ENCODE data around the gene COL5A1.

Gene COL5A1

DNA sequence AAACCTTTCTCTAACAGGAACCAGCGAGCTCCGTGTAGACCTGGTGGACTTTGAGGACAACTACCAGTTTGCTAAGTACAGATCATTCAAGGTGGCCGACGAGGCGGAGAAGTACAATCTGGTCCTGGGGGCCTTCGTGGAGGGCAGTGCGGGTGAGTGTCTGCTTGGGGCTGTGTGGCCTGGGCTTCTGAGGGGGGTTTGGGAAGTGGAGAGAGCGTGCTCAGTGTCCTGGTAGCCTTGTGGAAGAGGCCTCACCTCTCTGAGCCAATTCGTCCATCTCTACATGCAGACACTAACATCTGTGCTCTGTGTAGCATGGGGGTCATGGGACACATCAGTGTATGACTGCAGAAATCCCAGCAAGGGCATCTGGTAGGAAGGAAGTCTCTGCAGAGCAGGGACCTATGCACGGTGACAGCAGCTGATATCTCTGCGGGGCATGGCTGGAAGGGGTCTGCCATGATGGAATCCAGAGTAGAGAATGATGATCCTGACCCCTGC is 244.9 kb downstream of the COL5A1 start:
- DNase-seq: no peak

DNA sequence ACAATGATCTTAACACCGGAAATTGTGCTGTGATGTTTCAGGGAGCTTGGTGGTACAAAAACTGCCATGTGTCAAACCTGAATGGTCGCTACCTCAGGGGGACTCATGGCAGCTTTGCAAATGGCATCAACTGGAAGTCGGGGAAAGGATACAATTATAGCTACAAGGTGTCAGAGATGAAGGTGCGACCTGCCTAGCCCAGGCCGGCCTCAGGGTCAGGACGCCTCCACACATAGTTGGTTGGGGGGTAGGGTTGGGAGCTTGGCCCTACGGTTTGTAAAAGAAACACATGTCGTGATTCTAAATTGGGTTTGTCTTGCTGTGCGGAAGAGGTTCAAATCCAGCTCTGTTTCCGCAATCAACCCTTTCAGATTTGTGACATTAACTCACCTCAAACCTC is 245.6 kb downstream of the COL5A1 start:
- DNase-seq: no peak

DNA sequence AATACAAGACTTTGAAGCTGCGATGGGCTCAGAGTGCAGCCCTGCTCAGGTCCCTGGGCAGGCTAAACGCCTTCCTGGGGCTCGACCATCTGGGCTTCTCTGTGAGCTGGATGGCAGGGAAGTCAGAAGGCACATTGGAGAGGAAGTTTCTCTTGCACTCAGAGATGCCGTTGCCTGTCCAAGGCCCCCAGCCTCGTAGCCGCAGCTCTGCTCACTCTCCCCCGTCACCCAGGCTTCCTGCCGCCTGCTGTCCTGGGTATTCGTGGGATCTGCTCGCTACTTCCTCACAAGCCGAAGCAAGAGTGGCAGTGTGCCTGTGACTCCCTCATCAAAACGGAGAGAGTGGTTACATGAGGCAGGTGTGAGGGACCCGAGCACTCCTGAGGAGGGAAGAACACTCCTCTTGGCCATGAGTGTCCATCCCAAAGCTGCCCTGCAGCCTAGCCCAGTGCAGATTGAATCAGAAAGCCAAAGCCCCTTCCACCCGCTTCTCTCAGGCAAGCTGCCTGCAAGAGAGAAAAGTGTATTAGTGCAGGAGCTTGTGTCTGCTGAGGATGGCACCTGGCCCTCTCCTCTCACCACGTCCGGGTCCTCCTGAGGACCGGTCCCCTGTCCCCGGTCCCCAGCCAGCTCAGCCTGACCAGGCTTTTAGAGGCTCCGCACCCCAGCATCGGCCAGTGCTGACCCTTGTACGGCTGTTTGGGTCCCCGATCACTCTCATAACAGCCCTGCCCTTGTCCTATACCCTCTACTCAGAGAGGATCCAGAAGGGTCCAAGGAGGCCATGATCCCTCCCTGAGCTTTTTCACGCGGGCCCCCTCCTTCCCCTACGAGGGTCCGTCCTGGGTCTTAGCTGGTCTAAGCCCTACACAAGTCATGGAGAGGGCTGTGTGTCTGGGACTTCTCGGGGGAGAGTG is 246.3 kb downstream of the COL5A1 start:
- no peak for DNase-seq

DNA sequence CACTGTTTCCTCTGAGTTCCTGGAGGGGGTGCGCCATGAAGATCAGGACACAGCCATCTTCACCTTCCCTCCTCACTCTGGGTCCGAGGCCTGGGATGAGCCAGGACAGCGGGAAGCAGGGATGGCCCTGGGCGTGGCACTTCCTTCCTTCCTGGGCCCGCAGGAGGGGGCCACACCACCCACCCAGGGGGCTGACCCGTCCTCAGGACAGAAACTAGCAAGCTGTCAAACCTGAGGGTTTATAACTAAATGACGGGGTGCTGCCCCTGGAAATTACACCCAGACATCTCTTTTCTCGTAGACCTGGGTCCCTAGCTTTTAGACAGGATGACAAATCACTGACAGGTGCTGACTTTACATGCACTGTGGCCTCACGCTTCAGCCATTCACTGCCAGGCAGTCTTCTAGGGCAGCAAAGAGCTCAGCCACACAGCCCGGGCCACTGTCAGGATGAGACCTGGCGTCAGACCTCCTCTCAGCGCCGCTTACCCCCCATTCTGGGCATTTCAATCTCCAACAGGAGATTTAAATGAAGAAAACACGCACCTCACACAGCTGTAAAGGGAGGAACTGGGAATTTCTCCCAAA is 247.1 kb downstream of the COL5A1 start:
- no peak for DNase-seq

DNA sequence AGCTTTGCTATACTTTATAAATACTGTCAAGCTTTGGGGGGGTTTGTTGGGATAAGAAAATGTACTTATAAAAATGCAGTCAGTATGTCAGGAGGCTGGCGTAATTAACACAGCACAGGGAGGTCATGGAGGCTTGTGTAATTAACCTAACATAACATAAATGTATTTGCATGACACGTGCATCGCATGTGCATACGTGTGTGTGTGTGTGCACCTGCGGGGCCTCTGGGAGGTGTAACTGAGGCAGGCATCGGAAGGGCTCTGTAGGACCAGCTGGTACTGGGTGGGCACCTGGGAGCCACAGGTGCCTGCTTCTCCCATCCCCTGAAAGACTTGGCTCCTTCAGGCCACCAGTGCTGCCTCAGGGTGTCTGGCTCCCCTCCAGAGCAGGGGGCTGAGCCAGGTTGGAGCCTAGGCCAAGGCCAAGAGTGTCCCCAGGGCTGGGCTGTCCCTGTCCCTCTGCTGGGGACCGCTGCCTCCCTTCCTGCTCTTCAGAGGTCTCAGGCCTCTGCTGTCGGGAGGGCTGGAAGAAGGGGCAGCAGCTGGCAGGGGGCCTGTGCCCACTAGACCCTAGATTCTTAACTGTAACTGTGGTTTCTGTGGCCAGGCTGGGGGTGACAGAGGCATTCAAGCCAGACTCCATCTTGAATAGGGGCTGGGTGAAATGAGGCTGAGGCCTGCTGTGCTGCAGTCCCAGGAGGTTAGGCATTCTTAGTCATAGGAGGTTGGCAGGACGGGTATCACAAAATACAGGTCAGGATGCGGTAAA is 248.0 kb downstream of the COL5A1 start:
- DNase-seq: no peak

DNA sequence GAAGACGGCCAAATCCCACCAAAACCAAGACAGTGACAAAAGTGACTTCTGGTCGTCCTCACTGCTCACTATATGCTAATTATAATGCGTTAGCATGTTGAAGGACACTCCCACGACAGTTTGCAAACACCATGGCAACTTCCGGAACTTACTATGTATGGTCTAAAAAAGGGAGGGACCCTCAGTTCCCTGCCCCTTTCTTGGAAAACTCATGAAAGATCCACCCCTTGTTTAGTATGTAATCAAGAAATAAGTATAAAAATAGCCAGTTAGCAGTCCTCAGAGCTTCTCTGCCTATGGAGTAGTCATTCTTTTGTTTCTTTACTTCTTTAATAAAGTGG is 248.5 kb downstream of the COL5A1 start:
- no peak for DNase-seq

DNA sequence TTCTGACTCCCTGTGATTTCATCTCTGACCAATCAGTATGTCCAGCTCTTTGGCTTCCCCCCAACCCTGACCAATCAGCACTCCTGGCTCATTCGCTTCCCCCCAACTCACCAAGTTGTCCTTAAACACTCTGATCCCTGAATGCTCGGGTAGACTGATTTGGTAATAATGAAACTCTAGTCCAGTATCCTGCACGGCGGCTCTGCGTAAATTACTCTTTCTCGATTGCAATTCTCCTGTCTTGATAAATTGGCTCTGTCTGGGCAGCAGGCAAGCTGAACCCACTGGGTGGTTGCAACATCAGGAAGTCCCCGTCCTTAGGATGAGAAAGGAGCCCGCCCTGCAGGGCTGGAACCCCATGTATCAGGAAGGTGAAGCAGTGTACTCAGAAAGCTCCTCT is 249.4 kb downstream of the COL5A1 start:
- no peak for DNase-seq

DNA sequence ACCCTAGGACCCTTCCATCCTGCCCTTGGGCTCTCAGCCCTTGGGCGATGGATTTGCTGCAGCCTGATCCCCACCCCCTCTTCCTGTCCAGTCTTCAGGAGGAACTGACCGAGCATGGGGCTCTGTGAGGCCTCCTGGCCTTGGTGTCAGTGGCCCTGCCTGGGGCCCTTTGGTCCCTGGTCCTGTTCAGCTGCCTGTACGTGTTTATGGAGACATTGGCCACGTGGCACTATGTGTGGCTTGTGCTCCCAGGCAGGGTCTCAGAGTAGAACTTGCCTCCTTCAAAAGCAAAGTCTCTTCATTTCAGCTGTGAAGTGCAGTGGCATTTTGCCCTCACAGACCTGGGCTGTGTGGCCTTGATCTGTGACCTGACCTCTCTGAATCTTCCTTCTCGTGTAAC is 250.1 kb downstream of the COL5A1 start:
- no peak for DNase-seq

DNA sequence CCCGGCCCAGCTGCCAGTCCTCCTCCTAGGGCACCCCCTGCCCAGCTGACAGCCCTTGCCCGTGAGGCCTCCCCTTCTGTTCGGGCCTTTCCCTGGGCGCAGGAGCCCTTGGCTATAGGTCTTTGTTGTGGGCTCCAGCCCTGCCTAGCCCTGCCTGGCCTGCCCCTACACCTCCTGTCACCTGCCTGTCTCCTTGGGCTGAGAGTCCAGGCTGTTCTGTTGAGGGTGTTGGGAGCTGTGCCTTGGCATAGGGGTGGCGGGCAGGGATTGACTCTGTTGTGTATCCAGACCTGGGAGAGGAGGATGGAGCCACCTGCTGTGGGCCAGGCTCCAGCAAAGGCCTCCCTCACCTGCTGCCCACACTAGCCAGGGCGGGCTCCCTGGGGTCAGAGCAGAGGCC is 250.6 kb downstream of the COL5A1 start:
- DNase-seq: no peak

DNA sequence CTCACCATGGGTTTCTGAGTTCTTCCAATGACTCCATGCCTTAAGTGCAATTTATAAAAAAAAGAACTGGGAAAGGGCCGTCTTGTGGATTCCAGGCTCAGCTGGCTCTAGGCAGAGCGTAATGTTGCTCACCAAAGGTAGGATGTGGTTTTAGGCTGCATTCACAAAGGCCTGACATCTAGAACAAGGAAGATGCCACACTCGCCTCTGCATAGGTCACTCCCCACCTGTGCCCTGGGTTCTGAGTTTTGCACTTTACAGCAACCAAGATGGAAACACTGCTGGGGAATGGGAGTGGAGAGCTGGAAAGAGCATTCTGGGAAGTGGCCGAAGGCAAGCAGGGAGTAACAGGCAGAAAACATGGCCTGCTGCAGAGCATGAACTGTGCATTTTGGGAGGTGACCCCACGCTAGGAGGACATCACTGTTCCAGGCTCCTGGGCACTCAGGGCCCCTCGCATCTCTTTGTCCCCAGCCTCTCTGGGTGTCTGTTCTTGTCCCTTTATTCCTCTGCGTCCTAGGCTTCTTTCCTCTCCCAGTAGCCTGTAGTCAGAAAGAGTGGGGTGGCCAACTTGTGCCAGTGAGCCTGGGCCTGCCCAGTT is 251.3 kb downstream of the COL5A1 start:
- no peak for DNase-seq
